ENCODE data around the gene RPRD1B.

RPRD1B gene

DNA sequence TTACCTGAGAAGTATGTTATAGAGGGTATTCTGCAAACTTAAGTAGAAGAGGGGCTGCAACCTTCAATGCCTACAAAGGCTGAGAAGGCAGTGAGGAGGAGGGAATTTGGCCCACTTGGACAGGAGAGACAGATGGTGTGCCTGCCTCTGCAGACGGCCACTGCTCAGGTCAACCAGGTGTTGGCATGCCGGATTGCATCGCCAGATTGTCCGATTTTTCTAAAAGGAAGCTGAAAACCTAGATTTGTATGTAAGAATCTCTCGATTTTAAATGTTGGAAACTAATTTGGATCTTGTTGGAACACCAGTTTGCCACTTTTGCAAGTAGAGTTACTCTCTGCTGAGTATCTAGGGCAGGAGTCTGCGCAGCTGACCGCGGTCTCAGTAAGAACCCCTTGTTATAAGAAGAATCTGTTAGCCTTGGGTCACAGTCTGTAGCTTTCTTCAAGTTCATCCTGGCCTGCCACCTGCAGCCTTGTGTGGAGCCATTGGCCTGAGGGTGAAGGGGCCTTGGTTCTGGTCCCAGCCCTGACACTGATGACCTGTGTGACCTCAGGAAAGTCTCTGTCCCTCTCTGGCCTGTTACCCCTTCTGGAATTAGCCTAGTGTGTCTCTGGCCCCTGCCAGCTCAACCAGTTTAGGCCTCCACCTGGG is 77.1 kb downstream of the RPRD1B start:
- Histone ChIP-seq H3K79me2 (ENCODE audit: insufficient read depth, low read length) (no peaks in the 10 kb centered on the region), H3K9ac (ENCODE audit: low read depth, low read length) (no peak overlapping the region), H2AFZ (ENCODE audit: low read depth, low read length) (no peak overlapping the region), H3K36me3 (ENCODE audit: insufficient read depth, low read length) (no peaks in the 10 kb centered on the region), H3K27ac (ENCODE audit: low read length) (no peak overlapping the region), H3K9me3 (ENCODE audit: insufficient read depth, low read length, severe bottlenecking) (no peaks in the 10 kb centered on the region), H3K4me3 (ENCODE audit: low read depth in 1 of 2, low read length in 2 of 2) (no peak overlapping the region), H4K20me1 (ENCODE audit: insufficient read depth, low read length) (no peaks in the 10 kb centered on the region), H3K27me3 (ENCODE audit: insufficient read depth, low read length, poor library complexity) (no peaks in the 10 kb centered on the region), H3K4me1 (ENCODE audit: insufficient read depth, low read length) (no peaks in the 10 kb centered on the region), H3K4me2 (ENCODE audit: insufficient read depth, low read length) (no peak overlapping the region)
- TF ChIP-seq, protein P1, sequence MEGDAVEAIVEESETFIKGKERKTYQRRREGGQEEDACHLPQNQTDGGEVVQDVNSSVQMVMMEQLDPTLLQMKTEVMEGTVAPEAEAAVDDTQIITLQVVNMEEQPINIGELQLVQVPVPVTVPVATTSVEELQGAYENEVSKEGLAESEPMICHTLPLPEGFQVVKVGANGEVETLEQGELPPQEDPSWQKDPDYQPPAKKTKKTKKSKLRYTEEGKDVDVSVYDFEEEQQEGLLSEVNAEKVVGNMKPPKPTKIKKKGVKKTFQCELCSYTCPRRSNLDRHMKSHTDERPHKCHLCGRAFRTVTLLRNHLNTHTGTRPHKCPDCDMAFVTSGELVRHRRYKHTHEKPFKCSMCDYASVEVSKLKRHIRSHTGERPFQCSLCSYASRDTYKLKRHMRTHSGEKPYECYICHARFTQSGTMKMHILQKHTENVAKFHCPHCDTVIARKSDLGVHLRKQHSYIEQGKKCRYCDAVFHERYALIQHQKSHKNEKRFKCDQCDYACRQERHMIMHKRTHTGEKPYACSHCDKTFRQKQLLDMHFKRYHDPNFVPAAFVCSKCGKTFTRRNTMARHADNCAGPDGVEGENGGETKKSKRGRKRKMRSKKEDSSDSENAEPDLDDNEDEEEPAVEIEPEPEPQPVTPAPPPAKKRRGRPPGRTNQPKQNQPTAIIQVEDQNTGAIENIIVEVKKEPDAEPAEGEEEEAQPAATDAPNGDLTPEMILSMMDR (IDR thresholded peaks at IDR 0.05; ENCODE audit: borderline replicate concordance, extremely low read depth, low read length, poor library complexity, severe bottlenecking), result no peak
- no peak for TF ChIP-seq EZH2 (IDR thresholded peaks at IDR 0.05; ENCODE audit: borderline replicate concordance, low read depth, low read length, severe bottlenecking)
- no peak for DNase-seq
- ATAC-seq (ENCODE audit: insufficient read depth, low read depth), result no peak

DNA sequence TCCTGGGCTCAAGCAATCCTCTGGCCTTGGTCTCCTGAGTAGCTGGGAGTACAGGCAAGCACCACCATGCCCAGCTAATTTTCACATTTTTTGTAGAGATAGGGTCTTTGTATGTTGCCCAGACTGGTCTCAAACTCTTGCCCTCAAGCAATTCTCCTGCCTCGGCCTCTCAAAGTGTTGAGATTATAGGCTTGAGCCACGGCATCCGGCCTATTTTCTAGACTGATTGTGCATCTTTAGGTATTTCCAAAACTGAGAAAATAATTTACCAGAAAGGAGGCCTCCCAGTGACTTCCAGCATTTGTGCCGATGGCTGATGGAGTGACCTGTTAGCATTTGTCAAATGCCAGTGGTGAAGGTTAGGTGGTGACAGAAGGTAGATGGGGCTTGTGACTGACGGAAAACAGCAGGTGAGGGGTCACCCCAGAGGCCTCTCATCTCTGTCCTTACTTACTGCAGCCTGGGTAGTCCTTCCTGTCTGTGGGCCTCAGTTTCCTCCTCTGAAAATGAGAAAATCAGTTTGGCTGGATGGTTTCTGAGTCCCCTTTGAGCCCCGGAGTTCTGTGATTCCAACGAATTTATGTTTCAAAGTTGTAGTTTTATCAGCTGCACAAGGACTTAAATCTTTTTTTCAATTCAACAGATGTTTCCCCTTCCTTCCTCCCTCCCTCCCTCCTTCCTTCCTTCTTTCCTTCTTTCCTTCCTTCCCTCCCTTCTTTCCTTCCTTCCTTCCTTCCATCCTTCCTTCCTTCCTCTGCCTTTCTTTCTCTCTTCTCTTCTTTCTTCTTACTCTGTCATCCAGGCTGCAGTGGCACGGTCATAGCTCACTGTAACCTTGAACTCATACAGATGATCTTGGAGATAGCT is 78.1 kb downstream of the RPRD1B start:
- DNase-seq (no peak), ATAC-seq (ENCODE audit: insufficient read depth, low read depth) (no peak)
- Histone ChIP-seq H3K27ac (ENCODE audit: low read length) (no peak overlapping the region), H3K9me3 (ENCODE audit: insufficient read depth, low read length, severe bottlenecking) (no peaks in the 10 kb centered on the region), H3K4me3 (ENCODE audit: low read depth in 1 of 2, low read length in 2 of 2) (no peak overlapping the region), H3K79me2 (ENCODE audit: insufficient read depth, low read length) (no peaks in the 10 kb centered on the region), H3K36me3 (ENCODE audit: insufficient read depth, low read length) (no peaks in the 10 kb centered on the region), H3K27me3 (ENCODE audit: insufficient read depth, low read length, poor library complexity) (peaks cover 2% of the 10 kb centered on the region), H3K9ac (ENCODE audit: low read depth, low read length) (no peak overlapping the region), H2AFZ (ENCODE audit: low read depth, low read length) (no peak overlapping the region), H3K4me2 (ENCODE audit: insufficient read depth, low read length) (no peak overlapping the region), H4K20me1 (ENCODE audit: insufficient read depth, low read length) (no peaks in the 10 kb centered on the region), H3K4me1 (ENCODE audit: insufficient read depth, low read length) (no peaks in the 10 kb centered on the region)
- TF ChIP-seq, protein P1 (IDR thresholded peaks at IDR 0.05; ENCODE audit: borderline replicate concordance, extremely low read depth, low read length, poor library complexity, severe bottlenecking), result no peak
- TF ChIP-seq EZH2 (IDR thresholded peaks at IDR 0.05; ENCODE audit: borderline replicate concordance, low read depth, low read length, severe bottlenecking), result no peak

GRCh38 chr20:38112261-38112929 is 78.8 kb downstream of the RPRD1B start:
- no peak overlapping the region for H3K9ac ChIP-seq (ENCODE audit: low read depth, low read length)
- ATAC-seq (ENCODE audit: insufficient read depth, low read depth), result no peak
- no peaks in the 10 kb centered on the region for H4K20me1 ChIP-seq (ENCODE audit: insufficient read depth, low read length)
- TF ChIP-seq EZH2 (IDR thresholded peaks at IDR 0.05; ENCODE audit: borderline replicate concordance, low read depth, low read length, severe bottlenecking), result no peak
- TF ChIP-seq, protein P1 (IDR thresholded peaks at IDR 0.05; ENCODE audit: borderline replicate concordance, extremely low read depth, low read length, poor library complexity, severe bottlenecking), result no peak
- H3K9me3 ChIP-seq (ENCODE audit: insufficient read depth, low read length, severe bottlenecking), result no peaks in the 10 kb centered on the region
- no peaks in the 10 kb centered on the region for H3K36me3 ChIP-seq (ENCODE audit: insufficient read depth, low read length)
- peaks cover 5% of the 10 kb centered on the region for H3K27me3 ChIP-seq (ENCODE audit: insufficient read depth, low read length, poor library complexity)
- no peak overlapping the region for H3K27ac ChIP-seq (ENCODE audit: low read length)
- no peak overlapping the region for H2AFZ ChIP-seq (ENCODE audit: low read depth, low read length)
- H3K4me3 ChIP-seq (ENCODE audit: low read depth in 1 of 2, low read length in 2 of 2), result no peak overlapping the region
- DNase-seq, result no peak
- no peaks in the 10 kb centered on the region for H3K79me2 ChIP-seq (ENCODE audit: insufficient read depth, low read length)
- H3K4me2 ChIP-seq (ENCODE audit: insufficient read depth, low read length), result no peak overlapping the region
- H3K4me1 ChIP-seq (ENCODE audit: insufficient read depth, low read length), result no peaks in the 10 kb centered on the region

Measured in DND-41 (cell line).